Prostate gland (tissue), 2 donors: ENCODE results near the gene SVIP. TPM values are rescaled to one million over a fixed set of nuclear protein-coding genes. Genes with fewer than 3 reads are reported as not detected.

Experiments
- DNase-seq: peaks from one replicate; pipeline ENCODE4 v3.0.0-alpha.2; 2019; ENCODE audit warnings: low spot score
- H3K27ac ChIP-seq, 2 donors: fragments of 200-600 bp; sonication (generic); 2 replicates each; pipeline ENCODE4 v1.5.1; 2017 to 2019
- H3K27me3 ChIP-seq: fragments of 200-600 bp; sonication (generic); replicated peaks from 2 replicates; pipeline ENCODE4 v1.5.1; 2019; ENCODE audit not compliant: insufficient read depth
- H3K36me3 ChIP-seq, 2 donors: fragments of 200-600 bp; sonication (generic); 1 replicate in 1 of 2; 2 replicates in 1 of 2; pipeline versions ENCODE4 v1.5.1 to v1.8.1; 2017 to 2019
- H3K4me1 ChIP-seq: fragments of 200-600 bp; sonication (generic); replicated peaks from 2 replicates; pipeline ENCODE4 v1.5.1; 2019
- H3K4me3 ChIP-seq, 2 donors: fragments of 200-600 bp; sonication (generic); 2 replicates each; pipeline ENCODE4 v1.5.1; 2017 to 2019
- H3K9me3 ChIP-seq: fragments of 200-600 bp; sonication (generic); 2 replicates; pipeline ENCODE4 v1.5.1; 2017
- CTCF ChIP-seq, 4 experiments: fragments of 200-600 bp in 2 of 4; fragments of 450-650 bp in 2 of 4; sonication (generic) in 2 of 4; IDR thresholded peaks; 1 replicate in 3 of 4; 2 replicates in 1 of 4; pipeline ENCODE4 v1.5.1; 2016 to 2019; ENCODE audit warnings: antibody characterized with exemption in 4 of 4, mild to moderate bottlenecking in 2 of 4, moderate library complexity in 2 of 4
- POLR2A ChIP-seq: fragments of 450-650 bp; IDR thresholded peaks from one replicate; pipeline ENCODE4 v1.6.1; 2016; ENCODE audit warnings: antibody characterized with exemption, mild to moderate bottlenecking
- POLR2AphosphoS5 ChIP-seq: sonication (generic); formaldehyde crosslinking; IDR thresholded peaks from one replicate; pipeline ENCODE4 v1.6.1; 2017; ENCODE audit warnings: antibody characterized with exemption
- whole genome bisulfite sequencing: methylation state at CpG from one replicate; pipeline ENCODE4 v1.1.5; 2018; 5-methylcytosine and 5-hydroxymethylcytosine counted together
- intact Hi-C: fragments of 100-400 bp; cut with DNase I; formaldehyde crosslinking; loops from one replicate; pipeline ENCODE4 v1.14.2; 2022
- total RNA-seq, 2 donors: library from RNA; depleted of rRNA; stranded (reverse); fragments of >200 nt; gene quantifications; one replicate each; pipeline ENCODE4 v1.1.0, GENCODE V29; 2016

SVIP gene
- total RNA-seq, 2 donors from 2014 or later, result 13.6 to 23.5 TPM

- Histone ChIP-seq H3K36me3 (no peaks in the 10 kb centered on the region), H3K9me3 (no peaks in the 10 kb centered on the region), H3K27me3 (no peaks in the 10 kb centered on the region), H3K4me3 (no peak within 1 kb of the TSS), H3K27ac (no peak within 1 kb of the TSS), H3K4me1 (no peaks in the 10 kb centered on the region)
- DNase-seq, result no peak
- TF ChIP-seq CTCF (IDR thresholded peaks at IDR 0.05) (no peak), POLR2AphosphoS5 (no peak), POLR2A (no peak)
- intact Hi-C loops, result no loop called here
- 100% methylated on average over 4 of the region's 4 CpGs for WGBS
Measured at GRCh38 chr11:22860241-22860640, 30.6 kb upstream of the SVIP start, which contains the start of gene CCDC179. Gene CCDC179, minus strand, starts transcription at chr11:22860474. Its CDS starts 53 bp downstream, at chr11:22860421.

GRCh38 chr11:22859756-22860155 lies 30.2 kb upstream of the SVIP start:
- WGBS, result 93% methylated on average over 6 of the region's 6 CpGs
- no peak for DNase-seq
- no peaks in the 10 kb centered on the region for H3K9me3 ChIP-seq
- H3K27ac ChIP-seq, result no peak overlapping the region
- TF ChIP-seq POLR2AphosphoS5 (no peak), POLR2A (no peak), CTCF (IDR thresholded peaks at IDR 0.05) (no peak)
- H3K4me1 ChIP-seq, result no peaks in the 10 kb centered on the region
- H3K36me3 ChIP-seq, result no peaks in the 10 kb centered on the region
- intact Hi-C loops, result no loop called here
- H3K27me3 ChIP-seq, result no peaks in the 10 kb centered on the region
- H3K4me3 ChIP-seq, result no peak overlapping the region

- Histone ChIP-seq H3K9me3 (no peaks in the 10 kb centered on the region), H3K27me3 (no peaks in the 10 kb centered on the region), H3K4me3 (no peak overlapping the region), H3K36me3 (no peaks in the 10 kb centered on the region), H3K27ac (no peak overlapping the region), H3K4me1 (no peaks in the 10 kb centered on the region)
- intact Hi-C loops, result no loop called here
- TF ChIP-seq POLR2A, result no peak
- DNase-seq, result no peak
Measured at GRCh38 chr11:22851477-22851876, 21.9 kb upstream of the SVIP start.

- H3K27ac ChIP-seq, result no peak overlapping the region
- no peaks in the 10 kb centered on the region for H3K9me3 ChIP-seq
- TF ChIP-seq POLR2AphosphoS5 (no peak), POLR2A (no peak), CTCF (IDR thresholded peaks at IDR 0.05) (no peak)
- no peaks in the 10 kb centered on the region for H3K27me3 ChIP-seq
- 98% methylated on average over 1 of the region's 1 CpG for WGBS
- H3K4me1 ChIP-seq, result no peaks in the 10 kb centered on the region
- intact Hi-C loops, result no loop called here
- no peaks in the 10 kb centered on the region for H3K36me3 ChIP-seq
- H3K4me3 ChIP-seq, result no peak overlapping the region
- no peak for DNase-seq
Measured at GRCh38 chr11:22846726-22847125, 17.1 kb upstream of the SVIP start.

- WGBS, result 84% methylated on average over 3 of the region's 3 CpGs
- H3K4me1 ChIP-seq, result no peaks in the 10 kb centered on the region
- no peak for DNase-seq
Measured at GRCh38 chr11:22832315-22833015, 2.9 kb upstream of the SVIP start.

More at GRCh38 chr11:22832315-22833015, 2.9 kb upstream of the SVIP start:
- no peak overlapping the region for H3K4me3 ChIP-seq
- H3K27me3 ChIP-seq, result no peaks in the 10 kb centered on the region
- H3K27ac ChIP-seq, result no peak overlapping the region
- H3K9me3 ChIP-seq, result no peaks in the 10 kb centered on the region
- H3K36me3 ChIP-seq, result no peaks in the 10 kb centered on the region
- TF ChIP-seq CTCF (IDR thresholded peaks at IDR 0.05) (no peak), POLR2AphosphoS5 (no peak), POLR2A (no peak)
- intact Hi-C loops, result no loop called here
